Endodermal cell (in vitro differentiated cells): Measurements from ENCODE around the gene CTDP1. TPM values are rescaled to one million over a fixed set of nuclear protein-coding genes. Genes with fewer than 3 reads are reported as not detected.
A peak's percentile ranks its signal among the peaks of the same experiment; 100 is the strongest.

ENCODE experiments used
- DNase-seq: peaks from one replicate; pipeline ENCODE4 v3.0.0-alpha.2; 2017
- H3K27ac ChIP-seq: 2 replicates; pipeline ENCODE4 v1.5.1; 2013; ENCODE audit warnings: mild to moderate bottlenecking, low read depth, low read length, moderate library complexity
- H3K27me3 ChIP-seq: 2 replicates; pipeline ENCODE4 v1.6.1; 2013; ENCODE audit warnings: mild to moderate bottlenecking, low read length, moderate library complexity; ENCODE audit not compliant: insufficient read depth, control insufficient read depth, poor library complexity, severe bottlenecking
- H3K36me3 ChIP-seq: 2 replicates; pipeline ENCODE4 v1.7.0; 2013; ENCODE audit warnings: mild to moderate bottlenecking, low read length, moderate library complexity; ENCODE audit not compliant: control insufficient read depth, insufficient read depth
- H3K4me1 ChIP-seq: one replicate; pipeline ENCODE4 v1.7.0; 2013; ENCODE audit warnings: low read length; ENCODE audit not compliant: control insufficient read depth, insufficient read depth
- H3K4me3 ChIP-seq: 2 replicates; pipeline ENCODE4 v1.5.1; 2013; ENCODE audit warnings: mild to moderate bottlenecking, low read length, moderate library complexity
- H3K9ac ChIP-seq: 2 replicates; pipeline ENCODE4 v1.6.1; 2013; ENCODE audit warnings: mild to moderate bottlenecking, low read length, moderate library complexity; ENCODE audit not compliant: poor library complexity, severe bottlenecking; ENCODE audit errors: extremely low read depth
- H3K9me3 ChIP-seq: 2 replicates; pipeline ENCODE4 v1.6.1; 2013; ENCODE audit warnings: mild to moderate bottlenecking, low read length, moderate library complexity; ENCODE audit not compliant: control insufficient read depth
- H3K27ac Mint-ChIP-seq: 2 replicates; pipeline ENCODE4 v1.8.0; 2020; ENCODE audit warnings: mixed read lengths
- H3K27me3 Mint-ChIP-seq: 2 replicates; pipeline ENCODE4 v1.8.0; 2021; ENCODE audit warnings: mild to moderate bottlenecking, mixed read lengths; ENCODE audit not compliant: insufficient read depth
- H3K36me3 Mint-ChIP-seq: 2 replicates; pipeline ENCODE4 v1.8.0; 2020; ENCODE audit warnings: low read depth, mixed read lengths
- H3K4me1 Mint-ChIP-seq: 2 replicates; pipeline ENCODE4 v1.8.0; 2020; ENCODE audit warnings: mixed read lengths
- H3K4me3 Mint-ChIP-seq: 2 replicates; pipeline ENCODE4 v1.8.0; 2020; ENCODE audit warnings: mild to moderate bottlenecking, moderate library complexity, mixed read lengths
- H3K9me3 Mint-ChIP-seq: 2 replicates; pipeline ENCODE4 v1.8.0; 2020; ENCODE audit warnings: mild to moderate bottlenecking, mixed read lengths
- CTCF ChIP-seq: fragments of 200-600 bp; sonication (generic); conservative IDR thresholded peaks from 2 replicates; pipeline ENCODE4 v1.5.0; 2021; ENCODE audit warnings: antibody characterized with exemption, mild to moderate bottlenecking
- WGBS, 2 experiments: methylation state at CpG; one replicate each; pipeline versions ENCODE4 v1.1.5 to v1.1.7; 2013; ENCODE audit warnings: missing lambda C conversion rate in 2 of 2, mixed read lengths in 1 of 2; ENCODE audit not compliant: insufficient coverage in 1 of 2, insufficient read length in 1 of 2; 5-methylcytosine and 5-hydroxymethylcytosine counted together
- total RNA-seq, 2 donors: library from RNA; stranded (reverse); fragmentation: NEBNext Ultra II Directional in 1 of 2; extraction: Animal tissue kit (Norgen Biotek cat#: 25700) in 1 of 2; gene quantifications; 2 replicates in 1 of 2; 3 replicates in 1 of 2; pipeline ENCODE4 v1.2.1, GENCODE V29; 2021

Gene CTDP1
- total RNA-seq, 2 donors from 2014 or later = 29.8 to 35.6 TPM

DNA sequence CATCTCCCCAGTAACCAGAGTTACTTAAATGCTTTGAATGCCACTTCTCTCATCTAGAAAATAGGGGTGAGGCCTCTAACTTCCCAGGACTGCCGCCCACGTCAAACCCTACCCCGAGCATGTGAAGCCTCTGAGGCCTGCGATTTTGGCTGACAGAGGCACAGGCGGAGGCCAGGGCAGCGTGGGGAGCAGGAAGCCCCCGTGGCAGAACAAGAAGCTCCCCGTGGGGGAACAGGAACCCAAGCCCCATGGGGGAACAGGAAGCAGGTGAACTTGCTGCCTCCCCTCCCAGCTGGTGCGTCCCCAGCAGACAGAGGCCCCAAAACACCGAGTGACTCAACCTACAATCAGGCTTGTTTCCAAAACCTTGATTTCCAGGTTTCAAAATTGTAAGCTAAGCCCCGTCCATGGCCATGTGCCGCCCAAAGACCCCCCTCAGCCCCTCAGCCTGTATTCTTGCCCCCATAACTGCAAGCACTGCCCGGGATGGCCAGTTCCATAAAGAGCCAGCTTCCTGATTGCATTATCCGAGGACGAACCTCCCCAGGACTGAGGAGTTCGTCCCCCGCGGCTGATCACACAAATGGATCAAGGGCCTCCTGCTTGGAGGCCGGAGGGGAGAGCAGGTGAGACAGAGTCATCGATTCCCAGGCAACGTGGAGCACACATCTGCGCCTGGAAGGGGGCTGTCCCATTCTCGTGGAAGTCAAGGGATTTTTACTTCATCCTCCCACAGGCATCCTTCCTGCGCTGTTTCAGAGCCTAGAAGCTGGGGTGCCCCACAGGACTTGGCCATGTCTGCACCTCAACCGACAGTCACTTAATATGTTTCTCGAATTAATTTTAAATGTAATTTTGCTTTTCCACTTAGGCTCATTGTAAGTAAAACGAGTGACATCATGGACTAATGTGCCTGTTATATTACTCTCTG is 36.3 kb upstream of the CTDP1 start:
- no peaks in the 10 kb centered on the region for H3K36me3 ChIP-seq
- TF ChIP-seq CTCF = no peak
- H3K4me3 ChIP-seq = no peak overlapping the region
- no peaks in the 10 kb centered on the region for H3K27me3 ChIP-seq
- H3K4me3 Mint-ChIP-seq = no peak overlapping the region
- no peak overlapping the region for H3K9ac ChIP-seq
- peaks cover 2% of the 10 kb centered on the region for H3K27me3 Mint-ChIP-seq
- WGBS, 2 experiments = 84 to 86% methylated on average over 20 to 27 of the region's 27 CpGs
- peaks cover 5% of the 10 kb centered on the region for H3K4me1 Mint-ChIP-seq
- H3K9me3 ChIP-seq = no peaks in the 10 kb centered on the region
- peak; percentile 46 for DNase-seq
- H3K9me3 Mint-ChIP-seq = no peaks in the 10 kb centered on the region
- no peak overlapping the region for H3K27ac Mint-ChIP-seq
- H3K4me1 ChIP-seq = peaks cover 5% of the 10 kb centered on the region
- H3K27ac ChIP-seq = no peak overlapping the region
- no peaks in the 10 kb centered on the region for H3K36me3 Mint-ChIP-seq

DNA sequence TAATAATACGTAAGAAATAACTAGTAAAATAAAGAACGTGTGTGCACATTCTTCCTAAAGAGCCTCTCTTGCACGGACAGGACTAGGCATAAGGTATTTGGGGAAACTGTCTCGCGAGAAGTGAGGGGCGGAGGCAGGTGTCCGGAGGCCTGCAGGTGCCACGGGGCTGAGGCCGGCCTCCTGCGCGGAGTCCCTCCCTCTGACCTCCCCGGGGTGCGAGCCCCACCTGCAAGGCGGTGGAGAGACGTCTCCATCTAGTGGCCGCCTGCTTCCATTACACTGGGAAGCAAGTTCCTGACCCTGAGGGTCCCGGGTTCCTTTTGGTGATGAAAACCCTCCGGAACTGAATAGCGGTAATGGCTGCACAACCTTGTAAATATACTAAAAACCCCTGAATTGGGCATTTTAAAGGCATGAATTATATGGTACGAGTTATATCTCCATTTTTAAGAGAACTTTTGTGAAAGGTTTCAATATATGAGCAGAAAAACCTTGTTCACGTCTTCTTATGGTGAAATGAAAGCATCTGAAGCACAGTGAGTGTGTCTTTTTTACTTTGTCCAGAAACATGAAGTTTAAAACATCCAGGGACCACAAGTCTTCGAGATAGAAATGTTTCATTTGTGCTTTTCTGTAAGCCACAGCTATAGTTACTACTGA is 35.5 kb upstream of the CTDP1 start:
- no peaks in the 10 kb centered on the region for H3K9me3 ChIP-seq
- Mint-ChIP-seq H3K27ac (no peak overlapping the region), H3K4me1 (peaks cover 3% of the 10 kb centered on the region), H3K27me3 (peaks cover under 1% of the 10 kb centered on the region), H3K36me3 (no peaks in the 10 kb centered on the region), H3K4me3 (no peak overlapping the region), H3K9me3 (no peaks in the 10 kb centered on the region)
- H3K9ac ChIP-seq = no peak overlapping the region
- peak; percentile 98 for TF ChIP-seq CTCF
- no peaks in the 10 kb centered on the region for H3K36me3 ChIP-seq
- H3K27me3 ChIP-seq = no peaks in the 10 kb centered on the region
- peaks cover 5% of the 10 kb centered on the region for H3K4me1 ChIP-seq
- H3K4me3 ChIP-seq = no peak overlapping the region
- DNase-seq = peak; percentile 94
- no peak overlapping the region for H3K27ac ChIP-seq
- 26 to 27% methylated on average over 17 to 22 of the region's 22 CpGs for WGBS, 2 experiments

DNA sequence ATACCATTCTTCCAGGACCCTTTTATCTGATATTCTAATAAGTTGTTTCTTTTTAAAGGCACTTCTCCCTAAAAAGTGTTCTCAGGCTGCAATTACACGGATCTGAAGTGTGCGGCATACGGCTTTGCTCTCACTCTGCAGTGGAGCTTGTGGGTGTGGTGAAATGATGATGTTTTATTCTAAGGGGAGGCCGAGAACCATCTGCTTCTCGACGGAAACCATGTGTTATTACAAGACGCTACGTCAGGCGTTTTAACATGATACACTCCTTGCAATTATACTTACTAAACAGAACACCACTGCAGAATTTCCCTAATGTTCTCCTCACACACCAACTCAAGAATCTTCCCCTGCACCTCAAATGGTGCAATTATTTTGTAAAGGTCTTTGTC is 34.9 kb upstream of the CTDP1 start:
- peaks cover 5% of the 10 kb centered on the region for H3K4me1 ChIP-seq
- no peaks in the 10 kb centered on the region for H3K27me3 ChIP-seq
- no peak overlapping the region for H3K4me3 ChIP-seq
- no peaks in the 10 kb centered on the region for H3K36me3 ChIP-seq
- H3K9me3 Mint-ChIP-seq = no peaks in the 10 kb centered on the region
- H3K9ac ChIP-seq = no peak overlapping the region
- no peak overlapping the region for H3K4me3 Mint-ChIP-seq
- no peaks in the 10 kb centered on the region for H3K9me3 ChIP-seq
- H3K36me3 Mint-ChIP-seq = no peaks in the 10 kb centered on the region
- H3K27me3 Mint-ChIP-seq = no peaks in the 10 kb centered on the region
- no peak overlapping the region for H3K27ac Mint-ChIP-seq
- no peak for DNase-seq
- peaks cover 2% of the 10 kb centered on the region for H3K4me1 Mint-ChIP-seq
- 93% methylated on average over 3 to 9 of the region's 9 CpGs for WGBS, 2 experiments
- TF ChIP-seq CTCF = no peak
- no peak overlapping the region for H3K27ac ChIP-seq
